H9 (cell line): Measurements from ENCODE around the gene TPRN. TPM values are rescaled to one million over a fixed set of nuclear protein-coding genes. Genes with fewer than 3 reads are reported as not detected.

ENCODE experiments used
- DNase-seq: peaks from one replicate; pipeline ENCODE4 v3.0.0-alpha.2; 2017
- H2AFZ ChIP-seq: one replicate; pipeline ENCODE4 v1.6.1; 2013; ENCODE audit warnings: mild to moderate bottlenecking, low read length, control low read depth, moderate library complexity
- H2AK5ac ChIP-seq: 2 replicates; pipeline ENCODE4 v1.6.1; 2013; ENCODE audit warnings: low read length, control low read depth, mixed read lengths; ENCODE audit not compliant: insufficient read length
- H2BK120ac ChIP-seq: one replicate; pipeline ENCODE4 v1.6.1; 2013; ENCODE audit warnings: low read depth, mild to moderate bottlenecking, low read length, control low read depth, inconsistent platforms; ENCODE audit not compliant: poor library complexity, severe bottlenecking
- H2BK12ac ChIP-seq: 2 replicates; pipeline ENCODE4 v1.6.1; 2013; ENCODE audit warnings: low read length, control low read depth, mixed read lengths, low read depth; ENCODE audit not compliant: insufficient read length
- H2BK15ac ChIP-seq: 2 replicates; pipeline ENCODE4 v1.6.1; 2013; ENCODE audit warnings: low read depth, low read length, control low read depth
- H2BK20ac ChIP-seq: one replicate; pipeline ENCODE4 v1.6.1; 2013; ENCODE audit warnings: low read depth, mild to moderate bottlenecking, low read length, control low read depth, inconsistent platforms; ENCODE audit not compliant: poor library complexity, severe bottlenecking
- H2BK5ac ChIP-seq: 2 replicates; pipeline ENCODE4 v1.6.1; 2013; ENCODE audit warnings: low read length, control low read depth, mixed read lengths; ENCODE audit not compliant: insufficient read length
- H3K14ac ChIP-seq: 2 replicates; pipeline ENCODE4 v1.6.1; 2013; ENCODE audit warnings: low read length, control low read depth; ENCODE audit not compliant: insufficient read depth
- H3K18ac ChIP-seq: 2 replicates; pipeline ENCODE4 v1.6.1; 2013; ENCODE audit warnings: low read depth, mild to moderate bottlenecking, mixed read lengths, low read length, control low read depth; ENCODE audit not compliant: insufficient read length
- H3K23ac ChIP-seq: 2 replicates; pipeline ENCODE4 v1.6.1; 2013; ENCODE audit warnings: low read length, control low read depth, mixed read lengths, low read depth; ENCODE audit not compliant: insufficient read length
- H3K23me2 ChIP-seq: 2 replicates; pipeline ENCODE4 v1.6.1; 2013; ENCODE audit warnings: low read depth, mild to moderate bottlenecking, mixed read lengths, low read length, control low read depth; ENCODE audit not compliant: insufficient read length, poor library complexity, severe bottlenecking
- H3K27ac ChIP-seq: 2 replicates; pipeline ENCODE4 v1.5.1; 2013; ENCODE audit warnings: low read length, control low read depth, mixed read lengths, low read depth; ENCODE audit not compliant: insufficient read length
- H3K27me3 ChIP-seq: 2 replicates; pipeline ENCODE4 v1.6.1; 2013; ENCODE audit warnings: low read length, control low read depth, inconsistent platforms; ENCODE audit not compliant: insufficient read depth
- H3K4ac ChIP-seq: 2 replicates; pipeline ENCODE4 v1.6.1; 2013; ENCODE audit warnings: low read depth, mild to moderate bottlenecking, control low read depth, inconsistent platforms, low read length, moderate library complexity
- H3K4me1 ChIP-seq: 2 replicates; pipeline ENCODE4 v1.6.1; 2013; ENCODE audit warnings: low read length, control low read depth, inconsistent platforms; ENCODE audit not compliant: insufficient read depth
- H3K4me2 ChIP-seq: 2 replicates; pipeline ENCODE4 v1.6.1; 2013; ENCODE audit warnings: low read length, control low read depth, mixed read lengths; ENCODE audit not compliant: insufficient read length, insufficient read depth
- H3K56ac ChIP-seq: 2 replicates; pipeline ENCODE4 v1.6.1; 2013; ENCODE audit warnings: low read depth, mild to moderate bottlenecking, mixed read lengths, low read length, control low read depth; ENCODE audit not compliant: insufficient read length
- H3K79me1 ChIP-seq: 2 replicates; pipeline ENCODE4 v1.6.1; 2013; ENCODE audit warnings: low read depth, mild to moderate bottlenecking, moderate library complexity, low read length, control low read depth, inconsistent platforms; ENCODE audit not compliant: insufficient read depth, poor library complexity, severe bottlenecking
- H3K79me2 ChIP-seq: 2 replicates; pipeline ENCODE4 v1.6.1; 2013; ENCODE audit warnings: low read length, control low read depth, inconsistent platforms; ENCODE audit not compliant: insufficient read depth
- H3K9ac ChIP-seq: 2 replicates; pipeline ENCODE4 v1.6.1; 2013; ENCODE audit warnings: low read length, control low read depth, mixed read lengths; ENCODE audit not compliant: insufficient read length; ENCODE audit errors: extremely low read depth
- H3K9me3 ChIP-seq: one replicate; pipeline ENCODE4 v1.6.1; 2013; ENCODE audit warnings: low read depth, low read length, inconsistent platforms; ENCODE audit not compliant: control insufficient read depth
- H3T11ph ChIP-seq: one replicate; pipeline ENCODE4 v1.6.1; 2013; ENCODE audit warnings: mild to moderate bottlenecking, low read length, control low read depth, inconsistent platforms
- H4K20me1 ChIP-seq: one replicate; pipeline ENCODE4 v1.6.1; 2013; ENCODE audit not compliant: control insufficient read depth, insufficient read length, insufficient read depth
- H4K5ac ChIP-seq: 2 replicates; pipeline ENCODE4 v1.6.1; 2013; ENCODE audit warnings: low read depth, mild to moderate bottlenecking, mixed read lengths, low read length, control low read depth; ENCODE audit not compliant: insufficient read length
- H4K8ac ChIP-seq: replicated peaks from 2 replicates; pipeline ENCODE4 v1.6.1; 2013; ENCODE audit warnings: low read length, control low read depth, mixed read lengths, low read depth; ENCODE audit not compliant: insufficient read length
- H4K91ac ChIP-seq: 2 replicates; pipeline ENCODE4 v1.6.1; 2013; ENCODE audit warnings: low read depth, mild to moderate bottlenecking, moderate library complexity, mixed read lengths, low read length, control low read depth; ENCODE audit not compliant: insufficient read length
- H3K27ac Mint-ChIP-seq, 3 experiments: 2 replicates in 2 of 3; 3 replicates in 1 of 3; pipeline ENCODE4 v1.8.0; 2020 to 2021; ENCODE audit warnings: mixed read lengths in 3 of 3, mild to moderate bottlenecking in 1 of 3, moderate library complexity in 1 of 3
- H3K27me3 Mint-ChIP-seq: 2 replicates; pipeline ENCODE4 v1.8.0; 2021; ENCODE audit warnings: low read depth, mild to moderate bottlenecking, moderate library complexity, mixed read lengths
- H3K36me3 Mint-ChIP-seq, 3 experiments: 2 replicates in 2 of 3; 3 replicates in 1 of 3; pipeline ENCODE4 v1.8.0; 2020 to 2021; ENCODE audit warnings: low read depth in 3 of 3, mixed read lengths in 3 of 3; ENCODE audit not compliant: insufficient read depth in 1 of 3
- H3K4me1 Mint-ChIP-seq, 2 experiments: 2 replicates each; pipeline ENCODE4 v1.8.0; 2020; ENCODE audit warnings: mixed read lengths in 2 of 2
- H3K4me3 Mint-ChIP-seq, 2 experiments: 2 replicates in 1 of 2; 3 replicates in 1 of 2; pipeline ENCODE4 v1.8.0; 2020 to 2021; ENCODE audit warnings: mild to moderate bottlenecking in 2 of 2, mixed read lengths in 2 of 2, moderate library complexity in 1 of 2
- H3K9me3 Mint-ChIP-seq, 2 experiments: 2 replicates in 1 of 2; 3 replicates in 1 of 2; pipeline ENCODE4 v1.8.0; 2020; ENCODE audit warnings: mild to moderate bottlenecking in 2 of 2, mixed read lengths in 2 of 2, moderate library complexity in 1 of 2
- WGBS: extraction: QIAGEN DNeasy Blood & Tissue Kit; methylation state at CpG from one replicate; pipeline ENCODE4 v1.1.7; 2013; ENCODE audit warnings: missing lambda C conversion rate, low lambda C conversion rate, mixed read lengths; ENCODE audit not compliant: insufficient read length; ENCODE audit errors: extremely low coverage; 5-methylcytosine and 5-hydroxymethylcytosine counted together
- total RNA-seq: library from RNA; stranded (reverse); gene quantifications from 2 replicates; pipeline ENCODE4 v1.2.1, GENCODE V29; 2021
- TF ChIP-seq, protein P1 (sequence below): fragments of 200-600 bp; sonication (generic); conservative IDR thresholded peaks from 3 replicates; pipeline ENCODE4 v1.8.0; 2021; ENCODE audit warnings: antibody characterized with exemption, mild to moderate bottlenecking

The TPRN gene
- total RNA-seq, 1 experiment from 2014 or later, result 30.7 TPM

DNA sequence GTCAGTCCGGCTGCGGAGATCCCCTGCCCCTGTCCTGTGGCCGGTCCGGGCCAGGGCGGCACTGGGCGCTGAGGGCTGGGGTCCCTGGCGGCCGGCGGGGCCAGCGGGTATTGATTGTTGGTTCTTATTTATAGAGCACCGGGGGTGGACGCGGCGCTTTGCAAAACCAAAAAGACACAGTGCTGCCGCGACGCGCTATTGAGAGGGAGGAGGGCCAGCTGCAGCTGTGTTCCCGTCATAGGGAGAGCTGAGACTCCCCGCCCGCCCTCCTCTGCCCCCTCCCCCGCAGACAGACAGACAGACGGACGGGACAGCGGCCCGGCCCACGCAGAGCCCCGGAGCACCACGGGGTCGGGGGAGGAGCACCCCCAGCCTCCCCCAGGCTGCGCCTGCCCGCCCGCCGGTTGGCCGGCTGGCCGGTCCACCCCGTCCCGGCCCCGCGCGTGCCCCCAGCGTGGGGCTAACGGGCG, 33.2 kb downstream of the TPRN start:
- peaks cover 91% of the 10 kb centered on the region for H3K27me3 Mint-ChIP-seq
- no peak overlapping the region for H3K56ac ChIP-seq

More for the DNA sequence above, 33.2 kb downstream of the TPRN start:
- Histone ChIP-seq H4K8ac (no peak overlapping the region), H3K79me1 (no peaks in the 10 kb centered on the region), H3K14ac (no peak overlapping the region), H3T11ph (no peak overlapping the region), H3K9ac (no peak overlapping the region), H3K27me3 (peaks cover 39% of the 10 kb centered on the region; the same call in 1 of the 2 replicates), H4K5ac (no peak overlapping the region), H2BK12ac (no peak overlapping the region), H2BK20ac (no peak overlapping the region), H3K4me2 (no peak overlapping the region), H2BK15ac (no peak overlapping the region), H3K79me2 (no peaks in the 10 kb centered on the region), H3K18ac (no peak overlapping the region), H3K27ac (no peak overlapping the region), H4K91ac (no peak overlapping the region), H3K23ac (no peak overlapping the region), H3K4me1 (no peaks in the 10 kb centered on the region), H3K4ac (no peak overlapping the region), H2AK5ac (no peak overlapping the region), H2BK120ac (no peak overlapping the region), H3K23me2 (peaks cover 13% of the 10 kb centered on the region), H3K9me3 (no peaks in the 10 kb centered on the region), H2AFZ (no peak overlapping the region), H2BK5ac (no peak overlapping the region), H4K20me1 (peaks cover 2% of the 10 kb centered on the region)
- DNase-seq, result no peak
- Mint-ChIP-seq H3K36me3 (no peaks in the 10 kb centered on the region), H3K9me3 (no peaks in the 10 kb centered on the region; a peak in 1 of 5 replicates), H3K4me3 (no peak overlapping the region; a peak in 1 of 5 replicates), H3K27ac (no peak overlapping the region), H3K4me1 (peaks cover 3 to 9% of the 10 kb centered on the region in 2 experiments)
- TF ChIP-seq, protein P1, sequence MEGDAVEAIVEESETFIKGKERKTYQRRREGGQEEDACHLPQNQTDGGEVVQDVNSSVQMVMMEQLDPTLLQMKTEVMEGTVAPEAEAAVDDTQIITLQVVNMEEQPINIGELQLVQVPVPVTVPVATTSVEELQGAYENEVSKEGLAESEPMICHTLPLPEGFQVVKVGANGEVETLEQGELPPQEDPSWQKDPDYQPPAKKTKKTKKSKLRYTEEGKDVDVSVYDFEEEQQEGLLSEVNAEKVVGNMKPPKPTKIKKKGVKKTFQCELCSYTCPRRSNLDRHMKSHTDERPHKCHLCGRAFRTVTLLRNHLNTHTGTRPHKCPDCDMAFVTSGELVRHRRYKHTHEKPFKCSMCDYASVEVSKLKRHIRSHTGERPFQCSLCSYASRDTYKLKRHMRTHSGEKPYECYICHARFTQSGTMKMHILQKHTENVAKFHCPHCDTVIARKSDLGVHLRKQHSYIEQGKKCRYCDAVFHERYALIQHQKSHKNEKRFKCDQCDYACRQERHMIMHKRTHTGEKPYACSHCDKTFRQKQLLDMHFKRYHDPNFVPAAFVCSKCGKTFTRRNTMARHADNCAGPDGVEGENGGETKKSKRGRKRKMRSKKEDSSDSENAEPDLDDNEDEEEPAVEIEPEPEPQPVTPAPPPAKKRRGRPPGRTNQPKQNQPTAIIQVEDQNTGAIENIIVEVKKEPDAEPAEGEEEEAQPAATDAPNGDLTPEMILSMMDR, result no peak
- no CpG with 5 or more reads among the region's 44 CpGs for WGBS
